Prostate gland (tissue), 2 donors: Measurements from ENCODE around the gene POLA1.

Experiments
- CTCF ChIP-seq, 4 experiments: fragments of 200-600 bp in 2 of 4; fragments of 450-650 bp in 2 of 4; sonication (generic) in 2 of 4; IDR thresholded peaks; 1 replicate in 3 of 4; 2 replicates in 1 of 4; pipeline ENCODE4 v1.5.1; 2016 to 2019; ENCODE audit warnings: antibody characterized with exemption in 4 of 4, mild to moderate bottlenecking in 2 of 4, moderate library complexity in 2 of 4
- POLR2AphosphoS5 ChIP-seq: sonication (generic); formaldehyde crosslinking; IDR thresholded peaks from one replicate; pipeline ENCODE4 v1.6.1; 2017; ENCODE audit warnings: antibody characterized with exemption

DNA sequence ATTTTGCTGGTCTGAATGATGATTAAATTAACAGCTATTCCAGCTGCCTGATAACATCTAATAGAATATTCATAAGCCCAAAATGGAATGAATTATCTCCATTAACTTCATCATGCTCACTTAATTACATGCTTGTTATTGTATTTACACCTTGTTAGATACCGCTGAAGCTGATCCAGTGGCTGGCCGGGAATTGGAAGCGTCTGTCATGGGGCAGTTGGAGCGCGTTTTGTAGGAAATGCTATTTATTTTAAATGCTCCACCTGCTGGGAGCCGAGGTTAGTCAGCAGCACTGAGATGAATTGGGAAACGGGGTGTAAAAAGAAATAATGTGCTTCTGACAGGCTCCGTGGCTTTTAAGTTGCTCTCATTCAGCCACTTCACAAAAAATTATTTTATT lies 296.8 kb downstream of the POLA1 start:
- TF ChIP-seq POLR2AphosphoS5 (no peak), CTCF (IDR thresholded peaks at IDR 0.05) (no peak)
